GM19438 (cell line): ENCODE measurements around the gene SRP68.

Experiments
- ATAC-seq: cut with Tn5 transposase; IDR thresholded peaks from one replicate; pipeline ENCODE4 v1.9.1; 2021; ENCODE audit warnings: low read depth; ENCODE audit not compliant: unreplicated experiment

Gene SRP68

GRCh38 chr17:76004750-76005262 is 67.5 kb downstream of the SRP68 start:
- no peak for ATAC-seq

DNA sequence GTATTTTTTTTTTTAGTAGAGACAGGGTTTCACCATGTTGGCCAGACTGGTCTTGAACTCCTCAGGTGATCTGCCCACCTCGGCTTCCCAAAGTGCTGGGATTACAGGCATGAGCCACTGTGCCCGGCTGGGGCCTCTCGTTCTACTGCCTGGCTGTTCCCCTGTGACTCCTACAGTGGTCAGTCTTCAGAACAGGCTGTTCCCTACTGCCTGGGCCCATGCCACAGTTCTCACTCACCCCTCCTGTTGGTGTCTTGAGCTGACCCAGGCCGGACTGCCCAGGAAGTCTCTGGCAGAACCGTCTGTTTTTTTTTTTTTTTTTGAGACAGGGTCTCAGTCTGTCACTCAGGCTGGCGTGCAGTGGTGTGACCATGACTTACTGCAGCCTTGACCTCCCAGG is 68.4 kb downstream of the SRP68 start:
- no peak for ATAC-seq

DNA sequence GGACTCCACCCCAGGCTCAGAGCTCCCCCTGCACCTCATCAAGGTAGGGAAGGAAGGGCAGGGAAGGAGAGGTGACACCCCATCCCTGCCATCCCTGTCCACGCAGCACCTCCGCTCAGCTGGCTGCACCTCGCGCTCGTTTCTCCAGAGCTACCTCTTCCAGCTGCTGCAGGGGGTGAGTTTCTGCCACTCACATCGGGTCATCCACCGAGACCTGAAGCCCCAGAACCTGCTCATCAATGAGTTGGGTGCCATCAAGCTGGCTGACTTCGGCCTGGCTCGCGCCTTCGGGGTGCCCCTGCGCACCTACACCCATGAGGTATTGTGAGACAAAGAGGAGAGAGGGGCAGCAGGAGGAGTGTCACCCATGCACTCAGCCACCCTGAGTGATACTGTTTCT is 70.2 kb downstream of the SRP68 start:
- no peak for ATAC-seq

DNA sequence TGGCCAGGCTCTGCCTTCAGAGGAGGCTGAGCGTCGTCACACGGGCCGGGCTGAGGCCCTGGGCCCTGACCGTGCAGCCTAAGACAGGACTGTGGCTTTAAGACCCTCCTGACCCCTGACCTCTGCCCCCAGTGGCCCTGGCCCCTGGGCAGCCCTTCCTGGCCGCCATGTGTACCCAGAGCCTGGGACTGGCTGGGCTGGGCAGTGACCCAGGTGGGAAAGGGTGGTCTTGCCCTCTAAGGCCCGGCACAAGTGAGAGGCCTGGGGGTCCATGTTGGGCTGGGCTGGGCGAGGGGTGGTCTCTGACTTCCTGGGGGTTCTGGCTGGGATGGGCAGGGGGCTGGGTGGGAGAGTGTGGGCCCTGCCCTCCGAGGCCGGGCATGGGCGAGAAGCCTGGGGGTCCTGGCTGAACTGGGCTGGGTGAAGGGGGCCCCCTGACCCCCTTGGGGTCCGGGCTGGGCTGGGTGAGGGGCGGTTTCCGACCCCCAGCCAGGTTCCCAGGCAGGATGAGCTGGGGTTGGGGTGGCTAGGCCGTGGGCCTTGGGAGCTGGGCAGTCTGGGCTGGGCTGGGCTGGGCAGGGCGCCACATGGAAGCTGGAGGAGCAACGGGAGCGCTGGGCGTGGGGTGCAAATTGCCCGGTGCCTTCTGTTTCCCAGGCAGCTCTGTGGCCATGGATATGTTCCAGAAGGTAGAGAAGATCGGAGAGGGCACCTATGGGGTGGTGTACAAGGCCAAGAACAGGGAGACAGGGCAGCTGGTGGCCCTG is 71.4 kb downstream of the SRP68 start, which contains the start of gene CDK3:
Gene CDK3 (plus strand): TSS at position 101 of the 767 bp plus-strand sequence. CDS start 571 bp downstream, at position 672.
- no peak for ATAC-seq

- no peak for ATAC-seq
Measured at GRCh38 chr17:76000016-76000754, 72.1 kb downstream of the SRP68 start.

- ATAC-seq: no peak
Measured at GRCh38 chr17:75998327-75998795, 74.0 kb downstream of the SRP68 start.

- no peak for ATAC-seq
Measured at GRCh38 chr17:75996665-75997590, 75.4 kb downstream of the SRP68 start.

DNA sequence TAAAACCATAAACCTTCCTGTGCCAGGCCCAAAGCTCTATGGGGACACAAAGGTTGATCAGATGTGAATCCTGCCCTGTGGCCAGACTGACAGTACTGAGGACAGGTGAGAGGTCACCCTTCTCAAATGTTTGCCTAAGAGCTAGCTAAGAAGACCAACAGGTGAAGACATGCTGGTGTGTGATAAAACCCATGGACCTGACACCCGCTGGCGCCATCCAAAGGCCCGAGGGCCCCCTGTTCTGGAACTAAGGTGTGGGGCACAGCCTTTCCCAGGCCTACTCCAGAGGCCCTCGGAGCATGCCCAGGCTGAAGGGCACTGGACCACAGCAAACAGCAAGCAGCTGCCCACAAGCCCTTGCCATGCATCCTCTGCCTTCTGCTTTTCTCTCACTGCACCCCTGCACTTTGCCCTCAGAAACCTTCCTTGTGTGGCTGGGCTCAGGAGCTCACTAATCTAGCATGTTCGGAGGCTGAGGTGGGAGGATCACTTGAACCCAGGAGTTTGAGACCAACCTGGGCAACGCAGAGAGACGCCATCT is 76.9 kb downstream of the SRP68 start:
- ATAC-seq: no peak

- ATAC-seq: no peak
Measured at GRCh38 chr17:75994802-75995370, 77.4 kb downstream of the SRP68 start.

GRCh38 chr17:75991396-75991795 is 80.9 kb downstream of the SRP68 start:
- no peak for ATAC-seq
